ENCODE results near the gene SVOP.
"Not testable (repeated sequence)": the region's sequence is repeated elsewhere in the genome, so short reads cannot be mapped to it uniquely, and the experiment has no call there.

SVOP gene

GRCh38 chr12:109020796-109021380, at the start of gene SVOP:
TSS of gene SVOP (minus strand) at chr12:109021068. CDS start at chr12:109020868, 200 bp downstream.
- peak; percentile 54 for DNase-seq (ENCODE audit: low read depth)

- DNase-seq (ENCODE audit: low read depth), result no peak
These were observed 48.7 kb upstream of the SVOP start for GRCh38 chr12:109069307-109070271.

GRCh38 chr12:109065853-109066193, 45.0 kb upstream of the SVOP start:
- DNase-seq (ENCODE audit: low read depth), result no peak

- DNase-seq (ENCODE audit: low read depth), result no peak
These were observed 44.4 kb upstream of the SVOP start for GRCh38 chr12:109065154-109065852.

- DNase-seq (ENCODE audit: low read depth), result no peak
These were observed 43.3 kb upstream of the SVOP start for GRCh38 chr12:109064143-109064542.

- no peak for DNase-seq (ENCODE audit: low read depth)
These were observed 37.9 kb upstream of the SVOP start for GRCh38 chr12:109058773-109059172.

GRCh38 chr12:109057376-109057775, 36.5 kb upstream of the SVOP start:
- DNase-seq (ENCODE audit: low read depth), result no peak

GRCh38 chr12:109056891-109057290, 36.0 kb upstream of the SVOP start:
- DNase-seq (ENCODE audit: low read depth), result no peak

GRCh38 chr12:109054520-109054919, 33.7 kb upstream of the SVOP start:
- no peak for DNase-seq (ENCODE audit: low read depth)

GRCh38 chr12:109054124-109054513, 33.3 kb upstream of the SVOP start:
- DNase-seq (ENCODE audit: low read depth), result not testable (repeated sequence)

GRCh38 chr12:109053382-109054123, 32.7 kb upstream of the SVOP start:
- DNase-seq (ENCODE audit: low read depth), result no peak

- peak; percentile 85 for DNase-seq (ENCODE audit: low read depth)
These were observed 31.8 kb upstream of the SVOP start, which contains the start of gene USP30 for GRCh38 chr12:109052414-109053323. TSS of gene USP30 (plus strand) at chr12:109052576. CDS start at chr12:109052679, 103 bp downstream.

- no peak for DNase-seq (ENCODE audit: low read depth)
These were observed 31.2 kb upstream of the SVOP start for GRCh38 chr12:109052097-109052413.

- DNase-seq (ENCODE audit: low read depth), result not testable (repeated sequence)
These were observed 28.9 kb upstream of the SVOP start for GRCh38 chr12:109049794-109050193.

- DNase-seq (ENCODE audit: low read depth), result not testable (repeated sequence)
These were observed 27.8 kb upstream of the SVOP start for GRCh38 chr12:109048706-109049105.

- no peak for DNase-seq (ENCODE audit: low read depth)
These were observed 26.4 kb upstream of the SVOP start for GRCh38 chr12:109047081-109047805.

- no peak for DNase-seq (ENCODE audit: low read depth)
These were observed 23.4 kb upstream of the SVOP start for GRCh38 chr12:109044241-109044640.

GRCh38 chr12:109036975-109037374, 16.1 kb upstream of the SVOP start:
- no peak for DNase-seq (ENCODE audit: low read depth)

GRCh38 chr12:109033239-109034196, 12.7 kb upstream of the SVOP start:
- no peak for DNase-seq (ENCODE audit: low read depth)
